Type B pancreatic cell (in vitro differentiated cells): Measurements from ENCODE around the gene ZBTB39. TPM values are rescaled to one million over a fixed set of nuclear protein-coding genes. Genes with fewer than 3 reads are reported as not detected.

ENCODE experiments used
- DNase-seq: peaks from one replicate; pipeline ENCODE4 v3.0.0; 2021; ENCODE audit warnings: mixed read lengths; ENCODE audit not compliant: unreplicated experiment; ENCODE audit errors: extremely low spot score
- H3K27ac Mint-ChIP-seq: 2 replicates; pipeline ENCODE4 v1.8.0; 2021; ENCODE audit warnings: mild to moderate bottlenecking, mixed read lengths
- H3K27me3 Mint-ChIP-seq: 2 replicates; pipeline ENCODE4 v1.8.0; 2021; ENCODE audit warnings: mixed read lengths
- H3K36me3 Mint-ChIP-seq: 2 replicates; pipeline ENCODE4 v1.8.0; 2021; ENCODE audit warnings: mixed read lengths
- H3K4me1 Mint-ChIP-seq: one replicate; pipeline ENCODE4 v1.8.0; 2021; ENCODE audit warnings: mixed read lengths; ENCODE audit not compliant: unreplicated experiment
- H3K4me3 Mint-ChIP-seq: 2 replicates; pipeline ENCODE4 v1.8.0; 2021; ENCODE audit warnings: mild to moderate bottlenecking, mixed read lengths
- H3K9me3 Mint-ChIP-seq: 2 replicates; pipeline ENCODE4 v1.8.0; 2021; ENCODE audit warnings: mixed read lengths
- total RNA-seq: library from RNA; stranded (reverse); gene quantifications from 2 replicates; pipeline ENCODE4 v1.2.1, GENCODE V29; 2021; ENCODE audit warnings: low replicate concordance
- TF ChIP-seq, protein P1 (sequence below): fragments of 200-600 bp; sonication (generic); conservative IDR thresholded peaks from 2 replicates; pipeline ENCODE4 v1.5.0; 2021; ENCODE audit warnings: antibody characterized with exemption, mild to moderate bottlenecking

Gene ZBTB39
- total RNA-seq, 1 donor from 2014 or later = 18.1 TPM

DNA sequence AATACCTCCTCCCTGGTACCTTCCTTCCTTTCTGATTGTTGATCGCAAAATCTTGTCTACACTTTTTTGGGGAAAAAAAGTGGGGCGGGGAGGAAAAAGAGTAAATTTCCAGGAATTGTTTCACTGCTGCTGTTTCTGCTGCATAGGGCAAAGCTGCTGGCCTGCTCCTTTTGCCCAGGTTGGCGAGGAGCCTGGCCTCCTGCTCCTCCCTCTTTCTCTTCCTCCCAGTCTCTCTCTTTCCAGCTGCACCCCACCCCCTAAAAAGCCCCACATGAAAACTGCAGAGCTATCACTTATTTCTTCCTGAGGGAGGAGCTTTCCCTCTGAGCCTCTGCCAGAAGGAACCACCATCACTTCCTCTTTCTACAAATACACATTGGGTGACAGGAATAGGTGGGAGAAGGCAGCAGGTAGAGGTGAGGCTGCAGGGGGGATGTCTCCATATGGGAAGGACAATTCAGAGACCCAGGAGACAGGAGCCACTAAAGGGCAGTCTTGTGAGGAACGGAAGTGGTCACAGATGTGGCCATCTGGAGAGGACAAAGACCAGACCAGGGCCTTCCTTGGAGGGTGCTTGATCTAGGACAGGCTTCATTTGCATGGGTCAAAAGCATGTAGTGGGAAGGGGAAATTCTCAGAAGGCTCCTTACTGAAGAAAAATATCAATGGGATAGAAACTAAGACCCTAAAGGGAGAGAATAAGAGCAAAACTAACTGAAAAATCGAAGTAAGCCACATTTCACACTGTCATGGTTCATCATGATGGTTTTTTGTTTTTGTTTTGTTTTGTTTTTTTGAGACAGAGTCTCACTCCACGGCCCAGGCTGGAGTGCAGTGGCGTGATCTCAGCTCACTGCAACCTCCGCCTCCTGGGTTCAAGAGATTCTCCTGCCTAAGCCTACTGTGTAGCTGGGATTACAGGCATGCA is 14.8 kb downstream of the ZBTB39 start:
- peaks cover 9% of the 10 kb centered on the region for H3K4me1 Mint-ChIP-seq
- H3K27ac Mint-ChIP-seq = no peak overlapping the region
- no peak overlapping the region for H3K4me3 Mint-ChIP-seq
- H3K27me3 Mint-ChIP-seq = peaks cover 7% of the 10 kb centered on the region
- DNase-seq = no peak
- no peaks in the 10 kb centered on the region for H3K9me3 Mint-ChIP-seq
- peaks cover 9% of the 10 kb centered on the region for H3K36me3 Mint-ChIP-seq
- TF ChIP-seq, protein P1, sequence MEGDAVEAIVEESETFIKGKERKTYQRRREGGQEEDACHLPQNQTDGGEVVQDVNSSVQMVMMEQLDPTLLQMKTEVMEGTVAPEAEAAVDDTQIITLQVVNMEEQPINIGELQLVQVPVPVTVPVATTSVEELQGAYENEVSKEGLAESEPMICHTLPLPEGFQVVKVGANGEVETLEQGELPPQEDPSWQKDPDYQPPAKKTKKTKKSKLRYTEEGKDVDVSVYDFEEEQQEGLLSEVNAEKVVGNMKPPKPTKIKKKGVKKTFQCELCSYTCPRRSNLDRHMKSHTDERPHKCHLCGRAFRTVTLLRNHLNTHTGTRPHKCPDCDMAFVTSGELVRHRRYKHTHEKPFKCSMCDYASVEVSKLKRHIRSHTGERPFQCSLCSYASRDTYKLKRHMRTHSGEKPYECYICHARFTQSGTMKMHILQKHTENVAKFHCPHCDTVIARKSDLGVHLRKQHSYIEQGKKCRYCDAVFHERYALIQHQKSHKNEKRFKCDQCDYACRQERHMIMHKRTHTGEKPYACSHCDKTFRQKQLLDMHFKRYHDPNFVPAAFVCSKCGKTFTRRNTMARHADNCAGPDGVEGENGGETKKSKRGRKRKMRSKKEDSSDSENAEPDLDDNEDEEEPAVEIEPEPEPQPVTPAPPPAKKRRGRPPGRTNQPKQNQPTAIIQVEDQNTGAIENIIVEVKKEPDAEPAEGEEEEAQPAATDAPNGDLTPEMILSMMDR = no peak

DNA sequence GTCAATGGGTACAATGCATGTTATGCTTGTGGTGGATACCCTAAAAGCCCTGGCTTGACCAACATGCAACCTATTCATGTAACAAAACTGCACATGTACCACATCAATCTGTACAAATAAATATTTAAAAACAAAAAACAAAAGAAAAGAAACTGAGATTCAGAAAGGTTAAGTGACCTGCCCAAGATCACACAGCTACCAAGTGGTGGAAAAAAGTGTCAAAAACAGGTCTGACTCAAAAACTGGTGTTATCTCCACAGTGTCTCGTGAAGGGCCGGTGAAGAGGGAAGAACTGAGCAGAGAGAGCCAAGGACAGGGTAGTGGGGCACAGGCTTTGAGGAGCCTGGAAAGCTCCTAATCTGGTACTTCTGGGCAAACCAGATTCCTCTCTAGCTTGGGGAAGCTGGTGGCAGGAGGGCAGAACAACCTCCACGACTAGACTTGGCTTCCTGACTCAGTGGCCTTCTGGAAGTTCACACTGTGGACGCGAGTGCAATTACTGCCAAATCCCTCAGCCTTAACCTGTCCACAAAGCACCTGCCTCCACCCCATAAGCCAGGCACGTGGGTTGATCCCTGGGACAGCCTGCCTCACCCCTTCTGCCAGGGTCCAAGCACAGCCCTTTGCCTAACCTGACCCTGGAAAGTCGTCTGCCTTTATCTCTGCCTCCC is 15.6 kb downstream of the ZBTB39 start:
- DNase-seq = no peak
- peaks cover 7% of the 10 kb centered on the region for H3K27me3 Mint-ChIP-seq
- no peaks in the 10 kb centered on the region for H3K9me3 Mint-ChIP-seq
- TF ChIP-seq, protein P1 = no peak
- no peak overlapping the region for H3K27ac Mint-ChIP-seq
- peaks cover under 1% of the 10 kb centered on the region for H3K36me3 Mint-ChIP-seq
- peaks cover 4% of the 10 kb centered on the region for H3K4me1 Mint-ChIP-seq
- H3K4me3 Mint-ChIP-seq = no peak overlapping the region

DNA sequence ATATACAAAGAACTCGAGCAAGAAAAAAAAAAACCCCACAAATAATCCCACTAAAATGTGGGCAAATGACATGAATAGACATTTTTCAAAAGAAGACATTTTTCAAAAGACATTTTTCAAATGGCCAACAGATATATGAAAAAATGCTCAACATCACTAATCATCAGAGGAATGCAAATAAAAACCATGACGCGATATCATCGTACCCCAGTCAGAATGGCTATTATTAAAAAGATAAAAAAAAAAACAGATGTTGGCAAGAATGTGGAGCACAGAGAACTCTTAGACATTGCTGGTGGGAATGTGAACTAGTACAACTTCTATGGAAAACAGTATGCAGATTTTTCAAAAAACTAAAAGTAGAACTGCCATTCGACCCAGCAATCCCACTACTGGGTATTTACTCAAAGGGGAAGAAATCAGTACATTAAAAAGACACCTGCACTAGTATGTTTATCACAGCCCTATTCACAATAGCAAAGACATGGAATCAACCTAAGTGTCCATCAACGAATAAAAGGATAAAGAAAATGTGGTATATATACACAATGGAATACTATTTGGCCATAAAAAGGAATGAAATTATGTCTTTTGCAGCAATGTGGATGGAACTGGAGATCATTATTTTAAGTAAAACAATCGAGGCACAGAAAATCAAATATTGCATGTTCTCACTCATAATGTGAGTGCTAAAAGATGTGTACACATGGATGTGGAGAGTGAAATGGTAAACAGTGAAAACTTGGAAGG is 16.3 kb downstream of the ZBTB39 start:
- Mint-ChIP-seq H3K9me3 (no peaks in the 10 kb centered on the region), H3K27me3 (peaks cover 7% of the 10 kb centered on the region)
- DNase-seq = no peak

DNA sequence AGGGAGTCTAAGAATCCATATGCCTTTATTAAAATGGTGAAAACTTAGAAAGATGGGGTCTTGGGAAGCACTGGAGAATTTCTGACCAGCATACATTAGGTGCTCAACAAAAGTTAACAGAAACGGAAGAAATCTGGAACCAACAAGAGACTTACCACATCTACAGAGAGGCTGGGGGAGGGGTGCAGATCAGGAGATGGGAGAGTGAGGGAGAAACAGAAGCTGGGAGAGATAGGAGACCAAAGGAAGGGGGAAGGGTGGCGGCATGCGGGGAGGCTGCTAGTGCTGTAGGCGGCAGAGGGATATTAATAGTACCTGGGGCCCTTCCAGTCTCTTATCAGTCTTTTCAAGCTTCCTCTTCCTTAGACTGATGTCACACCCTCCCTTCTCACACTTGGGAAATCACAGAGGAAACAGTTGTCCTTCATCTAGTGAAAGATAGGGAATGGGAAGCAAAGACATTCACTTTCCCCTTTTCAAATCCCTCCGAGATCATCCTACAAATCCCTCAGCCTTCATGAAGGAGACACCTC is 18.1 kb downstream of the ZBTB39 start:
- Mint-ChIP-seq H3K27me3 (peaks cover 7% of the 10 kb centered on the region), H3K4me3 (no peak overlapping the region), H3K36me3 (no peaks in the 10 kb centered on the region), H3K9me3 (no peaks in the 10 kb centered on the region), H3K4me1 (peaks cover 4% of the 10 kb centered on the region), H3K27ac (peak overlapping the region; percentile 19)
- TF ChIP-seq, protein P1 = no peak
- DNase-seq = no peak

More for the DNA sequence above, 16.3 kb downstream of the ZBTB39 start:
- H3K4me3 Mint-ChIP-seq = no peak overlapping the region
- peaks cover 4% of the 10 kb centered on the region for H3K4me1 Mint-ChIP-seq
- H3K27ac Mint-ChIP-seq = no peak overlapping the region
- TF ChIP-seq, protein P1 = no peak
- H3K36me3 Mint-ChIP-seq = no peaks in the 10 kb centered on the region

DNA sequence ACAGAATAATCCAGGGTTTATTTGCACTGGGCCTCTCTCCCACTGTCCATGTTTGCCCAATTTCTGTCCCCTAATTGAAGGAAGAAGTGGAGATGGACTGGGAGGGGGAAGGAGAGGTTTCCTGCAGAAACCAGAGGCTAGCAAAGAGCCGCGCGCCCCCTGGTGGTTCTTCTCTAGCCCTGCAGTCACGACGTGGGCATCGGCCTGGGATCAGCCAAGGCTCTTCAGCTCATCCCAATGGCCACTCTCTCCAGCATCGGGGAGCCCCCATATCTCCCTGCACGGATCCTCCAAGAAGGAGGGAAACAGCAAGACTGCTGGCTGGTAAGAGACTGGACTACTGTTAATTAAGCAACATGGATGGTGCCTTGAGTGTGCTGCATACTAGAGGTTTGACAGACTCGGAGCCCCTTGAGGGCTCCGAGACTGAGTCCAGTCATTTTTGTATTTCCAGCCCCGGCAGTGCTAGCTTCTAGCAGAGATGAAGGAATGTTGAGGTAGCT is 18.7 kb downstream of the ZBTB39 start:
- peak overlapping the region; percentile 43 for H3K27ac Mint-ChIP-seq
- peak; percentile 86 for DNase-seq
- H3K9me3 Mint-ChIP-seq = no peaks in the 10 kb centered on the region
- peaks cover 7% of the 10 kb centered on the region for H3K27me3 Mint-ChIP-seq
- no peaks in the 10 kb centered on the region for H3K36me3 Mint-ChIP-seq
- peaks cover 4% of the 10 kb centered on the region for H3K4me1 Mint-ChIP-seq
- no peak overlapping the region for H3K4me3 Mint-ChIP-seq
- TF ChIP-seq, protein P1 = peak; percentile 95
